ENCODE data around the gene OPTN.
"Not testable (repeated sequence)": the region's sequence is repeated elsewhere in the genome, so short reads cannot be mapped to it uniquely, and the experiment has no call there.

OPTN gene

GRCh38 chr10:13144814-13145213 is 44.9 kb downstream of the OPTN start:
- DNase-seq (ENCODE audit: low read depth) = no peak
- no peak overlapping the region for H3K4me3 ChIP-seq (ENCODE audit: low read length)
- no peak for TF ChIP-seq CTCF (conservative IDR thresholded peaks at IDR 0.05; ENCODE audit: low read length)

DNA sequence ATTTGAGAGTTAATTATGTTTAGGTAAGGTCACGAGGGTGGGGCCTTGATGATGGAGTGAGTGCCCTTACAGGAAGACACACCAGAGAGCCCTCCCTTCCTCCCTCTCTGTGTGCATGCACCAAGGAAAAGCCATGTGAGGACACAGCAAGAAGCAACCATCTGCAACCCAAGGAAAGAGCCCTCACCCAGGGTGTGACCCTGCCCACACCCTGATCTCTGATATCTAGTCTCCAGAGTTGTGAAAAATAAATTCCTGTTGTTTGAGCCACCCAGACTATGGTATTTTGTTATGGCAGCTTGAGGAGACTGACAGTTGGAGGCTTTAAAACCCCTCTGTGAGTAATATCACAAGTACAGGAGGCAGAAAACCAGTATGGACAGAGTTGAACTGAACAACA is 46.4 kb downstream of the OPTN start:
- no peak for TF ChIP-seq CTCF (conservative IDR thresholded peaks at IDR 0.05; ENCODE audit: low read length)
- DNase-seq (ENCODE audit: low read depth) = peak; percentile 21

GRCh38 chr10:13147161-13147560 is 47.2 kb downstream of the OPTN start:
- DNase-seq (ENCODE audit: low read depth) = no peak
- H3K4me3 ChIP-seq (ENCODE audit: low read length) = no peak overlapping the region
- TF ChIP-seq CTCF (conservative IDR thresholded peaks at IDR 0.05; ENCODE audit: low read length) = no peak

More for the DNA sequence above, 46.4 kb downstream of the OPTN start:
- H3K4me3 ChIP-seq (ENCODE audit: low read length) = no peak overlapping the region

GRCh38 chr10:13152296-13152695 is 52.3 kb downstream of the OPTN start:
- TF ChIP-seq CTCF (conservative IDR thresholded peaks at IDR 0.05; ENCODE audit: low read length) = no peak
- no peak overlapping the region for H3K4me3 ChIP-seq (ENCODE audit: low read length)
- DNase-seq (ENCODE audit: low read depth) = no peak

DNA sequence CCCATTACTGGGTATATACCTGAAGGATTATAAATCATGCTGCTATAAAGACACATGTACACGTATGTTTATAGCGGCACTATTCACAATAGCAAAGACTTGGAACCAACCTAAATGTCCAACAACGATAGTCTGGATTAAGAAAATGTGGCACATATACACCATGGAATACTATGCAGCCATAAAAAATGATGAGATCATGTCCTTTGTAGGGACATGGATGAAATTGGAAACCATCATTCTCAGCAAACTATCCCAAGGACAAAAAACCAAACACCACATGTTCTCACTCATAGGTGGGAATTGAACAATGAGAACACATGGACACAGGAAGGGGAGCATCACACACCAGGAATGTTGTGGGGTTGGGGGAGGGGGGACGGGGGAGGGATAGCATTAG is 55.9 kb downstream of the OPTN start:
- not testable (repeated sequence) for DNase-seq (ENCODE audit: low read depth); H3K4me3 ChIP-seq (ENCODE audit: low read length)

DNA sequence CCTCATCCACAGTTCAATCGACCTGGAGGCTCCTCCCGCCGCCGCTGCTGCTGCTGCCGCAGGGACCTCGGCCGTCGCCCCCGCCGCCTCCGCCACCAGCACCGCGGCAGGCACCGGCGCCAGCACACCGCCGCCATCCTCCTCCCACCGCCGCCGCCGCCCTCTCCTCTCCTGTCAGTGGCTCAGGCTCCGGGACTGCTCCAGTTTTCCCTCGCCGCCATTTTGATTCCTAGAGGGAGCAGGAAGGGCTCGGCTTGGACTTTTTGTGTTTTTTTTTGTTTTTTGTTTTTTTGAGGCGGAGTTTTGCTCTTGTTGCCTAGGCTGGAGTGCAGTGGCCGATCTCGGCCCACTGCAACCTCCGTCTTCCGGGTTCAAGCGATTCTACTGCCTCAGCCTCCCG is 58.4 kb downstream of the OPTN start:
- H3K4me3 ChIP-seq (ENCODE audit: low read length) = peak overlapping the region; percentile 17; the same call in 1 of the 2 replicates
- DNase-seq (ENCODE audit: low read depth) = no peak
- TF ChIP-seq CTCF (conservative IDR thresholded peaks at IDR 0.05; ENCODE audit: low read length) = no peak

GRCh38 chr10:13160934-13161856 is 61.2 kb downstream of the OPTN start, which contains the start of gene MCM10:
MCM10 (plus strand) TSS chr10:13161558; CDS start chr10:13164203, 2,645 bp downstream.
- peak; percentile 78 for TF ChIP-seq CTCF (conservative IDR thresholded peaks at IDR 0.05; ENCODE audit: low read length)
- peak within 1 kb of the TSS; percentile 62 for H3K4me3 ChIP-seq (ENCODE audit: low read length)
- DNase-seq (ENCODE audit: low read depth) = peak; percentile 99

All from AG10803 (cell line).